KMS-11 (cell line): ENCODE results near the gene TTC28.

Source experiments
- H2AFZ ChIP-seq: fragments of 200-600 bp; sonication (generic); 2 replicates; pipeline ENCODE4 v1.6.1; 2016; ENCODE audit warnings: antibody characterized with exemption, mixed run types, low read depth
- H3K27ac ChIP-seq: fragments of 200-600 bp; sonication (generic); 2 replicates; pipeline ENCODE4 v1.6.1; 2016; ENCODE audit warnings: mild to moderate bottlenecking, mixed run types
- H3K27me3 ChIP-seq: fragments of 200-600 bp; sonication (generic); 2 replicates; pipeline ENCODE4 v1.6.1; 2017; ENCODE audit warnings: mild to moderate bottlenecking, low read depth, mixed run types, moderate library complexity; ENCODE audit not compliant: insufficient read depth
- H3K36me3 ChIP-seq: fragments of 200-600 bp; sonication (generic); 2 replicates; pipeline ENCODE4 v1.6.1; 2017; ENCODE audit warnings: mild to moderate bottlenecking, mixed run types; ENCODE audit not compliant: insufficient read depth
- H3K4me1 ChIP-seq: fragments of 200-600 bp; sonication (generic); 2 replicates; pipeline ENCODE4 v1.6.1; 2016; ENCODE audit warnings: mild to moderate bottlenecking, low read depth, mixed run types; ENCODE audit not compliant: poor library complexity, severe bottlenecking
- H3K4me2 ChIP-seq: fragments of 200-600 bp; sonication (generic); 2 replicates; pipeline ENCODE4 v1.7.0; 2016; ENCODE audit warnings: mild to moderate bottlenecking, mixed run types
- H3K4me3 ChIP-seq: fragments of 200-600 bp; sonication (generic); IDR thresholded peaks from 2 replicates; pipeline ENCODE4 v1.6.1; 2017; ENCODE audit warnings: low read depth, low read length, mixed read lengths; ENCODE audit not compliant: insufficient read depth
- H3K79me2 ChIP-seq: fragments of 200-600 bp; sonication (generic); 2 replicates; pipeline ENCODE4 v1.6.1; 2016; ENCODE audit warnings: low read depth, mixed run types; ENCODE audit not compliant: insufficient read depth
- H3K9ac ChIP-seq: fragments of 200-600 bp; sonication (generic); 2 replicates; pipeline ENCODE4 v1.6.1; 2016; ENCODE audit warnings: mild to moderate bottlenecking, mixed run types
- H4K20me1 ChIP-seq: fragments of 200-600 bp; sonication (generic); 2 replicates; pipeline ENCODE4 v1.6.1; 2016; ENCODE audit warnings: mild to moderate bottlenecking, mixed run types; ENCODE audit not compliant: insufficient read depth
- CTCF ChIP-seq: fragments of 200-600 bp; sonication (generic); conservative IDR thresholded peaks from 2 replicates; pipeline ENCODE4 v1.6.1; 2017; ENCODE audit warnings: low read depth, mild to moderate bottlenecking, antibody characterized with exemption, low read length, moderate library complexity, mixed read lengths

The TTC28 gene

DNA sequence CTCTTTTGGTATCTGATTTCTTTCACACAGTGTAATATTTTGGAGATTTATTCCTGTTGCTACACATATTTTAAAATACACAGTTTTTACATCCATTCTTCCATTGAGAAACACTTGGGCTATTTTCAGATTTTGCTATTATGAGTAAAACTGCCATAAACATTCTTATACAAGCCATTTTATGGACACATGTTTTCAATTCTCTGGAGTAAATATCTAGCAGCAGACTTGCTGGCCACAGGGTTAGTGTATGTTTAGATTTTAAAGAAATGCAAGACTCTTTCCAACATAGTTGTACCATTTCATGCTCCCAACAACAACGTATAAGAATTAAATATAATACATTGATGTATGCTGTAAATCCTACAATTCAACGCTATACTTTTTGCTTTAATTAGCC is 399.8 kb downstream of the TTC28 start:
- no peaks in the 10 kb centered on the region for H3K79me2 ChIP-seq
- no peak overlapping the region for H3K4me2 ChIP-seq
- H3K27me3 ChIP-seq: no peaks in the 10 kb centered on the region
- no peak for TF ChIP-seq CTCF
- H3K9ac ChIP-seq: no peak overlapping the region
- no peaks in the 10 kb centered on the region for H4K20me1 ChIP-seq
- no peak overlapping the region for H3K4me3 ChIP-seq
- H3K36me3 ChIP-seq: no peaks in the 10 kb centered on the region
- no peak overlapping the region for H2AFZ ChIP-seq
- H3K27ac ChIP-seq: no peak overlapping the region
- no peaks in the 10 kb centered on the region for H3K4me1 ChIP-seq

GRCh38 chr22:28269277-28269676 is 410.4 kb downstream of the TTC28 start:
- H4K20me1 ChIP-seq: no peaks in the 10 kb centered on the region
- no peaks in the 10 kb centered on the region for H3K79me2 ChIP-seq
- H3K27ac ChIP-seq: no peak overlapping the region
- TF ChIP-seq CTCF: no peak
- no peaks in the 10 kb centered on the region for H3K27me3 ChIP-seq
- H2AFZ ChIP-seq: no peak overlapping the region
- no peaks in the 10 kb centered on the region for H3K4me1 ChIP-seq
- no peak overlapping the region for H3K4me2 ChIP-seq
- H3K9ac ChIP-seq: no peak overlapping the region
- H3K36me3 ChIP-seq: no peaks in the 10 kb centered on the region; the same call in 1 of the 2 replicates
- no peak overlapping the region for H3K4me3 ChIP-seq

GRCh38 chr22:28268850-28269249 is 410.8 kb downstream of the TTC28 start:
- H2AFZ ChIP-seq: no peak overlapping the region
- H3K4me1 ChIP-seq: no peaks in the 10 kb centered on the region
- H3K4me3 ChIP-seq: no peak overlapping the region
- H3K27ac ChIP-seq: no peak overlapping the region
- H3K9ac ChIP-seq: no peak overlapping the region
- no peak for TF ChIP-seq CTCF
- no peak overlapping the region for H3K4me2 ChIP-seq
- H3K36me3 ChIP-seq: no peaks in the 10 kb centered on the region; the same call in 1 of the 2 replicates
- no peaks in the 10 kb centered on the region for H3K79me2 ChIP-seq
- H3K27me3 ChIP-seq: no peaks in the 10 kb centered on the region
- no peaks in the 10 kb centered on the region for H4K20me1 ChIP-seq

GRCh38 chr22:28268171-28268570 is 411.5 kb downstream of the TTC28 start:
- no peak overlapping the region for H3K27ac ChIP-seq
- H3K27me3 ChIP-seq: no peaks in the 10 kb centered on the region
- H3K36me3 ChIP-seq: no peaks in the 10 kb centered on the region; the same call in 1 of the 2 replicates
- H3K4me3 ChIP-seq: no peak overlapping the region
- TF ChIP-seq CTCF: no peak
- no peaks in the 10 kb centered on the region for H3K79me2 ChIP-seq
- no peak overlapping the region for H3K9ac ChIP-seq
- no peaks in the 10 kb centered on the region for H4K20me1 ChIP-seq
- H2AFZ ChIP-seq: no peak overlapping the region
- no peak overlapping the region for H3K4me2 ChIP-seq
- no peaks in the 10 kb centered on the region for H3K4me1 ChIP-seq
